Body of pancreas (tissue), 4 donors: ENCODE data around the gene STAT4.

ENCODE experiments used
- CTCF ChIP-seq, 7 experiments: fragments of 450-650 bp in 4 of 7; fragments of 200-600 bp in 3 of 7; sonication (generic) in 3 of 7; IDR thresholded peaks; one replicate each; pipeline ENCODE4 v1.5.1; 2016 to 2019; ENCODE audit warnings: antibody characterized with exemption in 7 of 7
- POLR2A ChIP-seq, 3 donors: fragments of 450-650 bp; IDR thresholded peaks; one replicate each; pipeline ENCODE4 v1.6.1; 2016; ENCODE audit warnings: antibody characterized with exemption in 3 of 3, mild to moderate bottlenecking in 2 of 3

- TF ChIP-seq CTCF (IDR thresholded peaks at IDR 0.05) = no peak
- peak in 2 of 3 donors; percentile 40 to 57 for TF ChIP-seq POLR2A (IDR thresholded peaks at IDR 0.05)
Observed at GRCh38 chr2:191150600-191151330, at the start of gene STAT4.
